HG03565 (cell line): ENCODE measurements around the gene CDC42BPA.
"Not testable (repeated sequence)": the region's sequence is repeated elsewhere in the genome, so short reads cannot be mapped to it uniquely, and the experiment has no call there.

Experiments used
- ATAC-seq: cut with Tn5 transposase; IDR thresholded peaks from one replicate; pipeline ENCODE4 v1.9.1; 2021; ENCODE audit warnings: mild to moderate bottlenecking, moderate library complexity; ENCODE audit not compliant: unreplicated experiment

CDC42BPA gene

GRCh38 chr1:227311389-227312001 lies 6.8 kb downstream of the CDC42BPA start:
- no peak for ATAC-seq

GRCh38 chr1:227308367-227309336 lies 9.6 kb downstream of the CDC42BPA start:
- no peak for ATAC-seq

- ATAC-seq: no peak
These were observed 11.6 kb downstream of the CDC42BPA start for GRCh38 chr1:227306689-227307088.

GRCh38 chr1:227305894-227306626 lies 12.2 kb downstream of the CDC42BPA start:
- ATAC-seq: no peak

GRCh38 chr1:227304665-227305064 lies 13.6 kb downstream of the CDC42BPA start:
- no peak for ATAC-seq

GRCh38 chr1:227303662-227304061 lies 14.6 kb downstream of the CDC42BPA start:
- ATAC-seq: no peak

- no peak for ATAC-seq
These were observed 17.6 kb downstream of the CDC42BPA start for GRCh38 chr1:227300682-227301081.

- ATAC-seq: no peak
These were observed 18.6 kb downstream of the CDC42BPA start for GRCh38 chr1:227299688-227300087.

- no peak for ATAC-seq
These were observed 19.1 kb downstream of the CDC42BPA start for GRCh38 chr1:227299241-227299627.

GRCh38 chr1:227298512-227299240 lies 19.6 kb downstream of the CDC42BPA start:
- no peak for ATAC-seq

- no peak for ATAC-seq
These were observed 21.1 kb downstream of the CDC42BPA start for GRCh38 chr1:227297073-227297793.

GRCh38 chr1:227295609-227296008 lies 22.7 kb downstream of the CDC42BPA start:
- ATAC-seq: no peak

- ATAC-seq: no peak
These were observed 32.5 kb downstream of the CDC42BPA start for GRCh38 chr1:227285745-227286144.

GRCh38 chr1:227281371-227281770 lies 36.9 kb downstream of the CDC42BPA start:
- ATAC-seq: no peak

- no peak for ATAC-seq
These were observed 37.5 kb downstream of the CDC42BPA start for GRCh38 chr1:227280836-227281235.

GRCh38 chr1:227276156-227276693 lies 42.1 kb downstream of the CDC42BPA start:
- ATAC-seq: not testable (repeated sequence)

GRCh38 chr1:227273557-227273956 lies 44.7 kb downstream of the CDC42BPA start:
- no peak for ATAC-seq

- no peak for ATAC-seq
These were observed 45.9 kb downstream of the CDC42BPA start for GRCh38 chr1:227272428-227272827.

GRCh38 chr1:227270554-227270953 lies 47.7 kb downstream of the CDC42BPA start:
- no peak for ATAC-seq

GRCh38 chr1:227268943-227269342 lies 49.3 kb downstream of the CDC42BPA start:
- no peak for ATAC-seq
